Muscle of back (tissue), 11 donors: ENCODE data around the gene GLI3. TPM values are rescaled to one million over a fixed set of nuclear protein-coding genes. Genes with fewer than 3 reads are reported as not detected.
"Not testable (repeated sequence)": the region's sequence is repeated elsewhere in the genome, so short reads cannot be mapped to it uniquely, and the experiment has no call there.

Experiments used
- DNase-seq, 3 donors: peaks; one replicate each; pipeline versions ENCODE4 v3.0.0 to v3.0.0-alpha.2; 2013
- polyA plus RNA-seq, 10 donors: library from polyadenylated mRNA; unstranded; fragments of 120-200 nt; gene quantifications; one replicate each; pipeline ENCODE4 v1.2.1, GENCODE V29; 2013; ENCODE audit not compliant: insufficient read length in 10 of 10

The GLI3 gene
- polyA plus RNA-seq, 10 donors: 12.5 to 31.8 (median 15.0) TPM

- no peak for DNase-seq
Observed at GRCh38 chr7:42214060-42214679, 22.8 kb downstream of the GLI3 start.

- no peak for DNase-seq
Observed at GRCh38 chr7:42213093-42213492, 23.9 kb downstream of the GLI3 start.

GRCh38 chr7:42212541-42213090 lies 24.4 kb downstream of the GLI3 start:
- DNase-seq: no peak

GRCh38 chr7:42211938-42212337 lies 25.1 kb downstream of the GLI3 start:
- DNase-seq: peak in 1 of 3 donors; percentile 70

GRCh38 chr7:42210779-42211178 lies 26.2 kb downstream of the GLI3 start:
- DNase-seq: no peak

GRCh38 chr7:42210333-42210732 lies 26.7 kb downstream of the GLI3 start:
- no peak for DNase-seq

- not testable (repeated sequence) for DNase-seq
Observed at GRCh38 chr7:42209085-42209484, 27.9 kb downstream of the GLI3 start.

- DNase-seq: no peak
Observed at GRCh38 chr7:42208572-42208971, 28.4 kb downstream of the GLI3 start.

GRCh38 chr7:42207420-42207819 lies 29.6 kb downstream of the GLI3 start:
- no peak for DNase-seq

GRCh38 chr7:42203336-42203735 lies 33.7 kb downstream of the GLI3 start:
- DNase-seq: no peak

- no peak for DNase-seq
Observed at GRCh38 chr7:42202601-42203000, 34.4 kb downstream of the GLI3 start.

GRCh38 chr7:42198974-42199668 lies 37.9 kb downstream of the GLI3 start:
- peak in 1 of 3 donors; percentile 58 for DNase-seq

GRCh38 chr7:42198296-42198695 lies 38.7 kb downstream of the GLI3 start:
- DNase-seq: no peak

- DNase-seq: no peak
Observed at GRCh38 chr7:42197451-42197850, 39.6 kb downstream of the GLI3 start.

- DNase-seq: peak in 1 of 3 donors; percentile 74
Observed at GRCh38 chr7:42194238-42194637, 42.8 kb downstream of the GLI3 start.

- DNase-seq: peak in 2 of 3 donors; percentile 39 to 63
Observed at GRCh38 chr7:42193471-42194129, 43.4 kb downstream of the GLI3 start.

GRCh38 chr7:42192851-42193461 lies 44.1 kb downstream of the GLI3 start:
- no peak for DNase-seq

- DNase-seq: no peak
Observed at GRCh38 chr7:42192066-42192465, 44.9 kb downstream of the GLI3 start.

- DNase-seq: no peak
Observed at GRCh38 chr7:42189535-42189934, 47.5 kb downstream of the GLI3 start.

GRCh38 chr7:42186151-42186550 lies 50.9 kb downstream of the GLI3 start:
- no peak for DNase-seq

- DNase-seq: no peak
Observed at GRCh38 chr7:42185726-42186125, 51.3 kb downstream of the GLI3 start.

- no peak for DNase-seq
Observed at GRCh38 chr7:42183547-42183946, 53.5 kb downstream of the GLI3 start.
